Activated naive CD4-positive, alpha-beta T cell treated with anti-CD3 and anti-CD28 coated beads for 36 hours (primary cell): ENCODE measurements around the gene PCIF1. TPM values are rescaled to one million over a fixed set of nuclear protein-coding genes. Genes with fewer than 3 reads are reported as not detected.

Experiments used
- CTCF ChIA-PET: fragments of 350-600 bp; sonication (Branson Sonifier 250); formaldehyde crosslinking; loops from one replicate; lab custom pipeline; 2021; ENCODE audit warnings: antibody characterized with exemption; lab: Charles Lee
- DNase-seq: peaks from one replicate; pipeline ENCODE4 v3.0.0-alpha.2; 2020
- H3K27ac Mint-ChIP-seq: one replicate; pipeline ENCODE4 v1.8.0; 2021; ENCODE audit warnings: mild to moderate bottlenecking, mixed read lengths
- H3K27me3 Mint-ChIP-seq: one replicate; pipeline ENCODE4 v1.8.0; 2021; ENCODE audit warnings: low read depth, mixed read lengths
- H3K36me3 Mint-ChIP-seq: one replicate; pipeline ENCODE4 v1.8.0; 2021; ENCODE audit warnings: low read depth, mixed read lengths
- H3K4me1 Mint-ChIP-seq: one replicate; pipeline ENCODE4 v1.8.0; 2021; ENCODE audit warnings: low read depth, mixed read lengths
- H3K4me3 Mint-ChIP-seq: one replicate; pipeline ENCODE4 v1.8.0; 2021; ENCODE audit warnings: mild to moderate bottlenecking, moderate library complexity, mixed read lengths
- H3K9me3 Mint-ChIP-seq: one replicate; pipeline ENCODE4 v1.8.0; 2021; ENCODE audit warnings: mixed read lengths
- intact Hi-C: fragments of 100-400 bp; cut with micrococcal nuclease; formaldehyde crosslinking; loops from one replicate; pipeline ENCODE4 v1.15.1; 2023
- total RNA-seq, 2 experiments: library from RNA; stranded (reverse); gene quantifications; one replicate each; pipeline ENCODE4 v1.2.3, GENCODE V29; 2021

PCIF1 gene
- total RNA-seq, 2 experiments from 2014 or later = 39.2 to 39.5 TPM

DNA sequence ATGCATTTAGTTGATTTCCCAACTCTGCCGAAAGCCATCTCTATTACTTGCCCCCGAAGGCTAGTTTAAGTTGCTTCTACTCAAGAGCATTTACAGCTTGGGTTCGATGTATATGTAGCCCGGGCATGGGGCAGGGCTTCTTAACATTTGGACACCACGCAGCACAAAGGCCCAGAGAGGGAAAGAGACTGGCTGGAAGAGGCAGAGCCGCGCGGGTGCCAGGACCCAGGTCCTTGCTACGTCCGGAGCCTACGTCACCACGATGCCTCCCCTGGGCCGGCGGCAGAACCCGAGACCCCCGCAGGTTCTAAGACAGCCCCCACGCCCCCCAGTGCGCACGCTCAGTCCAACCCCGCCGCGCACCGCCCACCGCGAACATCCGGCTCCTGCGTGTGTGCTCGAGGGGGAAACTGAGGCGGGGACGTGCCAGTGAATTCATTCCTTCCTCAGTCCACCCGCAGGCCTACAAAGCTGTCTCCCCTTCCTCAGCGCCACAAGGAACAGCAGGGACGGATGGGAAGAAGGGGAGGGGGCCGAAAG, 367 bp upstream of the PCIF1 start:
- Mint-ChIP-seq H3K9me3 (no peaks in the 10 kb centered on the region), H3K4me3 (peak overlapping the region; percentile 93), H3K27ac (peak overlapping the region; percentile 95), H3K4me1 (peaks cover 30% of the 10 kb centered on the region), H3K27me3 (no peaks in the 10 kb centered on the region), H3K36me3 (peaks cover 16% of the 10 kb centered on the region)
- intact Hi-C loops = loop anchor here (1.0 to 5.0 kb wide), 5 partner anchors 38 to 753 kb away; partner anchors contain the start of genes ELMO2, TP53RK and ZNF335
- CTCF ChIA-PET = interaction anchor here (0.5 to 2.5 kb wide), 12 partner anchors 7 to 631 kb away, joined by 3 to 19 read pairs (median 4); no protein-coding TSS in a partner anchor
- DNase-seq = no peak

DNA sequence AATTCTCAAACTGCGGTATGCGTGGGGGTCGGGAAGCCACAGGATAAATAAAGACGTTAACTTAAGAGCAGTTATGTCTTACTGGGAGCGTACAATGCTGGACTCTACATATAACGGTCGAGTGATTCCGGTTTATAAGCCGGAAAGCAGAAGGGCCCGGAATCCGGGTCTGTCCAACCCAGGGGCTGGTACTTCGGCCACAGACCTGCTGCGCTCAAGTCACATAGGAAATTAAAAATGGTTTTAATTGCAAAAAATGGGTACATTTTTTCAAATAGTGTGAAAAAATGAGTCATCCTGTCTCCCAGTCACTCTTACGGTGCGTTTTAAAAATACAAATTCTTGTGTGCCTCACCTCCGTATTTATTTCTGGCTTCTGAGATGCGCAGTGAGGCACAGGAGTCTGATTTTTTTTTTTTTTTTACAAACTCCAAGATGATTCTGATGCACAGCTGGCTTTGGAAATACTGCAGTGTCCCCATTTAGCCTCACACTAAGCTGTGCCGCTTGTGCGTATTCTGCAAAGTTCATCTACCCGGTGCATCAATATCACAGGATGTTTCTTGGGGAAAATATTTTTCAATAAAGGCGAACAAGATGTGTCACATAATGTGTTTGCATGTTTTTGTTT, 1.0 kb downstream of the PCIF1 start:
- no peak for DNase-seq

GRCh38 chr20:45937765-45938164, 3.3 kb downstream of the PCIF1 start:
- Mint-ChIP-seq H3K9me3 (no peaks in the 10 kb centered on the region), H3K4me1 (peaks cover 29% of the 10 kb centered on the region), H3K27ac (peak overlapping the region; percentile 46), H3K36me3 (peaks cover 26% of the 10 kb centered on the region), H3K27me3 (no peaks in the 10 kb centered on the region), H3K4me3 (no peak overlapping the region)
- CTCF ChIA-PET = interaction anchor here (0.5 to 1.4 kb wide), 6 partner anchors 9 to 241 kb away, joined by 3 to 4 read pairs (median 3); no protein-coding TSS in a partner anchor
- intact Hi-C loops = no loop called here
- no peak for DNase-seq

More for the DNA sequence above, 1.0 kb downstream of the PCIF1 start:
- intact Hi-C loops = loop anchor here (1.0 kb wide), 5 partner anchors 44 to 154 kb away; partner anchors contain the start of genes ACOT8, CTSA, NCOA5 and NEURL2
- CTCF ChIA-PET = interaction anchor here (2.3 kb wide), 1 partner anchor 35 kb away, joined by 9 read pairs; no protein-coding TSS in a partner anchor
- peaks cover 26% of the 10 kb centered on the region for H3K36me3 Mint-ChIP-seq
- peak overlapping the region; percentile 85 for H3K4me3 Mint-ChIP-seq
- no peaks in the 10 kb centered on the region for H3K9me3 Mint-ChIP-seq
- H3K27ac Mint-ChIP-seq = peak overlapping the region; percentile 92
- H3K27me3 Mint-ChIP-seq = no peaks in the 10 kb centered on the region
- peaks cover 30% of the 10 kb centered on the region for H3K4me1 Mint-ChIP-seq

GRCh38 chr20:45938727-45939438, 4.4 kb downstream of the PCIF1 start:
- DNase-seq = no peak
- H3K27me3 Mint-ChIP-seq = no peaks in the 10 kb centered on the region
- peaks cover 31% of the 10 kb centered on the region for H3K36me3 Mint-ChIP-seq
- H3K9me3 Mint-ChIP-seq = no peaks in the 10 kb centered on the region
- H3K4me3 Mint-ChIP-seq = no peak overlapping the region
- intact Hi-C loops = no loop called here
- H3K4me1 Mint-ChIP-seq = peaks cover 26% of the 10 kb centered on the region
- CTCF ChIA-PET = interaction anchor here (1.0 to 1.6 kb wide), 3 partner anchors 30 to 74 kb away, joined by 3 to 8 read pairs (median 3); no protein-coding TSS in a partner anchor
- H3K27ac Mint-ChIP-seq = no peak overlapping the region

- no peak for DNase-seq
- no peaks in the 10 kb centered on the region for H3K9me3 Mint-ChIP-seq
- H3K4me1 Mint-ChIP-seq = peaks cover 31% of the 10 kb centered on the region
- H3K36me3 Mint-ChIP-seq = peaks cover 31% of the 10 kb centered on the region
- CTCF ChIA-PET = interaction anchor here (0.7 to 1.6 kb wide), 2 partner anchors 25 to 30 kb away, joined by 3 to 8 read pairs; no protein-coding TSS in a partner anchor
- no peak overlapping the region for H3K27ac Mint-ChIP-seq
- H3K4me3 Mint-ChIP-seq = no peak overlapping the region
- intact Hi-C loops = no loop called here
- no peaks in the 10 kb centered on the region for H3K27me3 Mint-ChIP-seq
Observed at GRCh38 chr20:45940053-45940452, 5.6 kb downstream of the PCIF1 start.

- Mint-ChIP-seq H3K9me3 (no peaks in the 10 kb centered on the region), H3K27ac (no peak overlapping the region), H3K4me1 (peaks cover 31% of the 10 kb centered on the region), H3K4me3 (no peak overlapping the region), H3K27me3 (no peaks in the 10 kb centered on the region), H3K36me3 (peaks cover 31% of the 10 kb centered on the region)
- no peak for DNase-seq
- intact Hi-C loops = no loop called here
- CTCF ChIA-PET = no interaction called here
Observed at GRCh38 chr20:45940469-45940868, 6.0 kb downstream of the PCIF1 start.

DNA sequence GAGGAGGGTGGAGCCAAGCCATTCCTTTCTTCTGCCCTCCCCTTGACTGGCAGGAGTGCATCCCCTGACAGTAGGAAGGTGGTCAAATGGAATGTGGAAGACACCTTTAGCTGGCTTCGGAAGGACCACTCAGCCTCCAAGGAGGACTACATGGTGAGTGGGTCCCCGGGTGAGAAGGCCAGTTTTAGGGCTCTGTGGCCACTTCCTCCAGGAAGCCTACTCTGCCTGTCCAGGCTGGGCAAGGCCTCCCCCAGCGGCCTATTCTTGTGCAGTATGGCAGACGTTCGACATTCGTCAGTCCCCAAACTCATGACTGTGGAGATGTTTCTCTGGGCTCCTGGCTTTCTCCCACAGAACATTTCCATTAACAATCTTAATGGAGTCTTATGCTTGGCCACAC, 9.1 kb downstream of the PCIF1 start:
- DNase-seq = no peak
- H3K9me3 Mint-ChIP-seq = no peaks in the 10 kb centered on the region
- no peak overlapping the region for H3K4me3 Mint-ChIP-seq
- peaks cover 10% of the 10 kb centered on the region for H3K4me1 Mint-ChIP-seq
- H3K27ac Mint-ChIP-seq = peak overlapping the region; percentile 67
- CTCF ChIA-PET = interaction anchor here (0.9 to 3.4 kb wide), 4 partner anchors 10 to 172 kb away, joined by 3 to 23 read pairs (median 6); no protein-coding TSS in a partner anchor
- no peaks in the 10 kb centered on the region for H3K27me3 Mint-ChIP-seq
- intact Hi-C loops = no loop called here
- peaks cover 23% of the 10 kb centered on the region for H3K36me3 Mint-ChIP-seq

GRCh38 chr20:45944151-45944964, 9.9 kb downstream of the PCIF1 start:
- peak overlapping the region; percentile 67 for H3K27ac Mint-ChIP-seq
- no peak for DNase-seq
- intact Hi-C loops = no loop called here
- CTCF ChIA-PET = interaction anchor here (0.9 to 3.4 kb wide), 4 partner anchors 11 to 173 kb away, joined by 3 to 23 read pairs (median 6); no protein-coding TSS in a partner anchor
- peaks cover 24% of the 10 kb centered on the region for H3K36me3 Mint-ChIP-seq
- no peaks in the 10 kb centered on the region for H3K9me3 Mint-ChIP-seq
- H3K4me1 Mint-ChIP-seq = peaks cover 10% of the 10 kb centered on the region
- H3K27me3 Mint-ChIP-seq = no peaks in the 10 kb centered on the region
- H3K4me3 Mint-ChIP-seq = no peak overlapping the region

- peaks cover 17% of the 10 kb centered on the region for H3K36me3 Mint-ChIP-seq
- DNase-seq = no peak
- H3K27me3 Mint-ChIP-seq = no peaks in the 10 kb centered on the region
- peaks cover 10% of the 10 kb centered on the region for H3K4me1 Mint-ChIP-seq
- no peaks in the 10 kb centered on the region for H3K9me3 Mint-ChIP-seq
- H3K4me3 Mint-ChIP-seq = no peak overlapping the region
- CTCF ChIA-PET = interaction anchor here (1.2 to 3.4 kb wide), 3 partner anchors 11 to 146 kb away, joined by 4 to 23 read pairs (median 7); no protein-coding TSS in a partner anchor
- no peak overlapping the region for H3K27ac Mint-ChIP-seq
- intact Hi-C loops = no loop called here
Observed at GRCh38 chr20:45944965-45945677, 10.6 kb downstream of the PCIF1 start.

DNA sequence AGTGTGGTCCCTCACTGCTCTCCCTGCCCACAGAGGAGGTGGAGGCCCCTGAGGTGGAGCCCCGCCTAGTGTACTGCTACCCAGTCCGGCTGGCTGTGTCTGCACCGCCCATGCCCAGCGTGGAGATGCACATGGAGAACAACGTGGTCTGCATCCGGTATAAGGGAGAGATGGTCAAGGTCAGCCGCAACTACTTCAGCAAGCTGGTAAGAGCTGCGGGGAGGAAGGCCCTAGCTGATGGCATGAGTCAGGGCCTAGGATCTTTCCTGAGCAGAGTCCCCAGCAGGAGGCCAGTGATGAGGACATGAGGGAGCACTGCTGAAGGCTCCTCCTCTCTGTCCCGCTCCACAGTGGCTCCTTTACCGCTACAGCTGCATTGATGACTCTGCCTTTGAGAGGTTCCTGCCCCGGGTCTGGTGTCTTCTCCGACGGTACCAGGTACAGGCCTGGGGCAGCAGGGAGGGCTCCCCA, 11.2 kb downstream of the PCIF1 start:
- CTCF ChIA-PET = interaction anchor here (2.0 to 3.4 kb wide), 2 partner anchors 8 to 24 kb away, joined by 4 to 23 read pairs; no protein-coding TSS in a partner anchor
- no peaks in the 10 kb centered on the region for H3K27me3 Mint-ChIP-seq
- no peaks in the 10 kb centered on the region for H3K9me3 Mint-ChIP-seq
- no peak overlapping the region for H3K4me3 Mint-ChIP-seq
- intact Hi-C loops = no loop called here
- no peak overlapping the region for H3K27ac Mint-ChIP-seq
- DNase-seq = no peak
- H3K4me1 Mint-ChIP-seq = peaks cover 10% of the 10 kb centered on the region
- H3K36me3 Mint-ChIP-seq = peaks cover 16% of the 10 kb centered on the region
